ENCODE measurements around the gene VKORC1.

- no peak for TF ChIP-seq CTCF (IDR thresholded peaks at IDR 0.05; ENCODE audit: insufficient read depth, low read length)
- no peak for TF ChIP-seq POLR2AphosphoS5 (IDR thresholded peaks at IDR 0.05; ENCODE audit: low read depth)
- TF ChIP-seq SPI1 (IDR thresholded peaks at IDR 0.05; ENCODE audit: borderline replicate concordance, low read depth): no peak
Measured at GRCh38 chr16:31088459-31089183, 6.0 kb downstream of the VKORC1 start, which contains the start of gene PRSS53.

Data from HL-60 (cell line).